ENCODE measurements around the gene TPRG1L. TPM values are rescaled to one million over a fixed set of nuclear protein-coding genes. Genes with fewer than 3 reads are reported as not detected.

The TPRG1L gene
- total and polyA plus RNA-seq, 2 of the 4 experiments (the other 2 are of a cell fraction) = 25.3 to 39.5 TPM

DNA sequence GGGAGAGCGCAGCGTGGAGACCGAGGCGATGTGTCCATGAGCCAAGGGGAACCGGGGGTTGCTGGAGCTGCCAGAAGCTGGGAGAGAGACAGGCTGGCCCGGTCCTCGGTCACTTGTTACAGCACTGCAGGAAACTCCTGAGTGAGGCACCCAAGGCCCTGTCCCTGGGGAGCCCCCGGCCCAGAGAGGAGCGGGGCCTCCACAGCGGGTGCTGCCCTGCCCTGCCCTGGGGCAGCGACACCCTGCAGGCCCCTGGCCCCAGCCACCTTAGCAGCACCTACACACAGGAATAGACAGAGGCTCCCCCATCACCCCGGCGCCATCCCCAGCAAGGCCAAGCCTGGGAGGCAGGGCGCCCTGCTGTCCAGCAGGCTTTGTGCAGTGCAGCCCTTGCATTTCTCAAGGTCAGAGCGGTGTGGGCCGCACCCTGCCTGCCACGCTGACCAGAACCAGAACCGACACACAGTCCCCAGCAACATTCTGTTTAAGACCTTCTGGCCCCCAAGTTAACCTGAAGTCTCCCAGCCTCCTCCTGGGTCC, 6.9 kb upstream of the TPRG1L start:
- Histone ChIP-seq H2BK120ac (ENCODE audit: low read depth, low read length) (no peak overlapping the region), H4K91ac (ENCODE audit: insufficient read depth, low read depth, low read length) (no peak overlapping the region), H2AK5ac (ENCODE audit: low read depth, low read length) (no peak overlapping the region), H2BK15ac (ENCODE audit: low read depth, low read length) (no peak overlapping the region), H2BK5ac (ENCODE audit: low read depth, low read length, poor library complexity, severe bottlenecking) (no peak overlapping the region), H3K9me1 (ENCODE audit: insufficient read depth, low read length) (no peaks in the 10 kb centered on the region; the same call in 1 of the 2 replicates), H3K4me1 (ENCODE audit: control insufficient read depth, insufficient read depth, low read length) (peaks cover 14% of the 10 kb centered on the region), H2BK20ac (ENCODE audit: low read depth, low read length) (no peak overlapping the region), H3K23ac (ENCODE audit: low read depth, low read length) (no peak overlapping the region), H3K27me3 (ENCODE audit: control insufficient read depth, insufficient read depth, low read length) (no peaks in the 10 kb centered on the region), H4K5ac (ENCODE audit: low read depth, low read length) (no peak overlapping the region), H3K79me1 (ENCODE audit: low read depth in 1 of 2, low read length in 2 of 2) (0 out of 4 replicates have a peak, but pooled peaks cover 0 to under 1% of the 10 kb centered on the region in 2 experiments), H3K4ac (ENCODE audit: low read depth, low read length) (no peak overlapping the region), H3K36me3 (ENCODE audit: control insufficient read depth, insufficient read depth, low read length) (no peaks in the 10 kb centered on the region), H3K9me3 (ENCODE audit: control insufficient read depth, insufficient read depth, low read length) (no peaks in the 10 kb centered on the region), H3K4me3 (ENCODE audit: insufficient read depth, low read depth, low read length) (no peak overlapping the region), H3K27ac (ENCODE audit: insufficient read depth, low read length) (no peak overlapping the region), H3K14ac (replicated peaks; ENCODE audit: low read depth, low read length) (no peak overlapping the region), H4K8ac (ENCODE audit: low read depth in 2 of 2, low read length in 2 of 2) (no peak overlapping the region), H3K4me2 (ENCODE audit: low read depth, low read length) (no peak overlapping the region), H4K20me1 (ENCODE audit: insufficient read depth, low read length) (no peaks in the 10 kb centered on the region), H2AK9ac (replicated peaks; ENCODE audit: low read depth, low read length, poor library complexity) (no peak overlapping the region), H2AFZ (replicated peaks; ENCODE audit: low read length, poor library complexity) (no peak overlapping the region), H3K18ac (ENCODE audit: low read depth, low read length) (no peak overlapping the region), H3K56ac (ENCODE audit: extremely low read depth, insufficient read depth, low read length) (no peak overlapping the region), H3K9ac (ENCODE audit: low read depth, low read length) (no peak overlapping the region)
- intact Hi-C loops (cut with micrococcal nuclease) (no loop called here), in situ Hi-C loops (cut with MboI; ENCODE audit: low sequenced_read_pairs) (no loop called here), dilution Hi-C loops (cut with HindIII; ENCODE audit: low sequenced_read_pairs, unreplicated experiment) (no loop called here)
- no TSS peak for BruUV-seq (replicated peaks)
- TF ChIP-seq CHD1 (IDR thresholded peaks at IDR 0.05; ENCODE audit: low read depth, low read length) (no peak), SMC3 (IDR thresholded peaks at IDR 0.05; ENCODE audit: low read depth, low read length) (no peak), MXI1 (IDR thresholded peaks at IDR 0.05; ENCODE audit: borderline replicate concordance, low read depth, low read length) (no peak), FOS (IDR thresholded peaks at IDR 0.05; ENCODE audit: low read depth, low read length) (no peak), RAD21 (IDR thresholded peaks at IDR 0.05; ENCODE audit: low read length) (no peak), NFE2L2 (IDR thresholded peaks at IDR 0.05; ENCODE audit: low read depth, low read length) (no peak), BHLHE40 (IDR thresholded peaks at IDR 0.05; ENCODE audit: low read depth, low read length) (no peak), POLR2A (IDR thresholded peaks at IDR 0.05; ENCODE audit: low read depth, low read length) (no peak), RCOR1 (IDR thresholded peaks at IDR 0.05; ENCODE audit: insufficient replicate concordance, low read length) (no peak), MAZ (IDR thresholded peaks at IDR 0.05; ENCODE audit: borderline replicate concordance, low read depth, low read length) (no peak)
- TF ChIP-seq, protein P1, sequence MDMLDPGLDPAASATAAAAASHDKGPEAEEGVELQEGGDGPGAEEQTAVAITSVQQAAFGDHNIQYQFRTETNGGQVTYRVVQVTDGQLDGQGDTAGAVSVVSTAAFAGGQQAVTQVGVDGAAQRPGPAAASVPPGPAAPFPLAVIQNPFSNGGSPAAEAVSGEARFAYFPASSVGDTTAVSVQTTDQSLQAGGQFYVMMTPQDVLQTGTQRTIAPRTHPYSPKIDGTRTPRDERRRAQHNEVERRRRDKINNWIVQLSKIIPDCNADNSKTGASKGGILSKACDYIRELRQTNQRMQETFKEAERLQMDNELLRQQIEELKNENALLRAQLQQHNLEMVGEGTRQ (IDR thresholded peaks at IDR 0.05; ENCODE audit: low read depth, low read length) = no peak
- TF ChIP-seq, protein P2, sequence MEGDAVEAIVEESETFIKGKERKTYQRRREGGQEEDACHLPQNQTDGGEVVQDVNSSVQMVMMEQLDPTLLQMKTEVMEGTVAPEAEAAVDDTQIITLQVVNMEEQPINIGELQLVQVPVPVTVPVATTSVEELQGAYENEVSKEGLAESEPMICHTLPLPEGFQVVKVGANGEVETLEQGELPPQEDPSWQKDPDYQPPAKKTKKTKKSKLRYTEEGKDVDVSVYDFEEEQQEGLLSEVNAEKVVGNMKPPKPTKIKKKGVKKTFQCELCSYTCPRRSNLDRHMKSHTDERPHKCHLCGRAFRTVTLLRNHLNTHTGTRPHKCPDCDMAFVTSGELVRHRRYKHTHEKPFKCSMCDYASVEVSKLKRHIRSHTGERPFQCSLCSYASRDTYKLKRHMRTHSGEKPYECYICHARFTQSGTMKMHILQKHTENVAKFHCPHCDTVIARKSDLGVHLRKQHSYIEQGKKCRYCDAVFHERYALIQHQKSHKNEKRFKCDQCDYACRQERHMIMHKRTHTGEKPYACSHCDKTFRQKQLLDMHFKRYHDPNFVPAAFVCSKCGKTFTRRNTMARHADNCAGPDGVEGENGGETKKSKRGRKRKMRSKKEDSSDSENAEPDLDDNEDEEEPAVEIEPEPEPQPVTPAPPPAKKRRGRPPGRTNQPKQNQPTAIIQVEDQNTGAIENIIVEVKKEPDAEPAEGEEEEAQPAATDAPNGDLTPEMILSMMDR (conservative IDR thresholded peaks at IDR 0.05; ENCODE audit: low read depth, low read length) = no peak
- ChIA-PET POLR2A (ENCODE audit: unreplicated experiment) (no interaction called here), CTCF (interaction anchor here (1.4 to 2.5 kb wide), 2 partner anchors 52 to 165 kb away, joined by 9 to 20 read pairs; no protein-coding TSS in a partner anchor)
- DNase-seq (no peak), ATAC-seq (ENCODE audit: low read depth) (no peak)
- 88% methylated on average over 5 of the region's 18 CpGs; no CpG with 5 or more reads in 1 of the 2 experiments for WGBS, 2 experiments (ENCODE audit: extremely low coverage in 2 of 2, insufficient read length in 1 of 2)

All from IMR-90 (cell line).